IPS DF 4.7 (cell line): ENCODE measurements around the gene CPD.
A peak's percentile ranks its signal among the peaks of the same experiment; 100 is the strongest.

Experiments used
- DNase-seq: peaks from one replicate; pipeline ENCODE4 v3.0.0-alpha.2; 2013; ENCODE audit warnings: low spot score; ENCODE audit errors: extremely low read depth

Gene CPD

DNA sequence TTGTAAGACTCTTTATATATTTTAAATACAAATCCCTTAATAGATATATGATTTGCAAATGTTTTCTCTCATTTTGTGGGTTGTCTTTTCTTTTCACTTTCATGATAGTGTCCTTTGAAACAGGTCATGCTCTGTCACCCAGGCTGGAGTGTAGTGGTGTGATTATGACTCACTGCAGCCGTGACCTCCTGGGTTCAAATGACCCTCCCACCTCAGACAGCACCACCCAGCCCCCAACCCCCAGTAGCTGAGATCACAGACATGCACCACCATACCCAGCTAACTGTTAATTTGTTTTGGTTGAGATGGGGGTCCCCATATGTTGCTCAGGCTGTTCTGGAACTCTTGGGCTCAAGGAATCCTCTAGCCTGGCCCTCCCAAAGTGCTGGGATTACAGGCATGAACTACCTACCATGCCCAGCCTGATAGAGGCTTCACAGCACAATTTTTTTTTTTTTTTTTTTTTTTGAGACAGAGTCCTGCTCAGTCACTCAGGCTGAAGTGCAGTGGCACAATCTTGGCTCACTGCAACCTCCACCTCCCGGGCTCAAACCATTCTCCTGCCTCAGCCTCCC lies 26.4 kb upstream of the CPD start:
- DNase-seq, result no peak

DNA sequence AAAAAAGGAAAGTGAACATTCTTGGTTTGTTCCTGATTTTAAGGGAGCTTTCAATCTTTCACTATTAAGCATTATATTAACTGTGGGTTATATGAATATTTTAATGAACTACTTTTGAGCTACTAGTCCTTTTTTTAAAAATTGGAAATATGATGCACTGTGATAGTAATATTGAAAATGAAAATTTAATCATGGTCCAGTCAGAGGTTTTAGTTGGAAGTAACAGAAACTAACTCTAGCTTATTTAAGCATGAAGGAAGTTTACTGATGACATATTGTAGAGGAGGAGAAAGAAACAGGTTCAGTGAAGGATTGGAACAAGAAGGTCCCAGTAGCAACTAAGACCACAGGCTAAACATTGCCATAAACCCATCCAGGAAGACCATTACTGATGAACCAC lies 24.0 kb upstream of the CPD start:
- no peak for DNase-seq

DNA sequence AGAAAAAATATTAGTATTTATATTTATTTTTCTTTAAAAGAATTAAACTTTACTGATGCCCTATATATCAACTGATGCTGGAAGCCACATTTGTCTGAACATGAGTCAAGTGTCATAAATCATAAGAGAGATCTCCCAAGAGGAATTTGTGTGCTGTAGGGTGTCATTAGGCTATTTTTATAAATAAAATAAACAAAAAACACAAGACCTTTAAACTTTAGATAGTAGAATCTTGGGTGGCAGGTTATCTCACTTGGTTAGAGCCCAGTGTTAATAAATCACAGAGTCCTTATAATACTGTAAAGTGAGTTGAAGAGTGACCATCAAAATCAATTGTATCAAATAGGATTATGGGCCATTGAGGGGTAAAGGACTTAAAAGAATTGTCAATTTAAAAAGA lies 21.3 kb upstream of the CPD start:
- DNase-seq, result no peak

DNA sequence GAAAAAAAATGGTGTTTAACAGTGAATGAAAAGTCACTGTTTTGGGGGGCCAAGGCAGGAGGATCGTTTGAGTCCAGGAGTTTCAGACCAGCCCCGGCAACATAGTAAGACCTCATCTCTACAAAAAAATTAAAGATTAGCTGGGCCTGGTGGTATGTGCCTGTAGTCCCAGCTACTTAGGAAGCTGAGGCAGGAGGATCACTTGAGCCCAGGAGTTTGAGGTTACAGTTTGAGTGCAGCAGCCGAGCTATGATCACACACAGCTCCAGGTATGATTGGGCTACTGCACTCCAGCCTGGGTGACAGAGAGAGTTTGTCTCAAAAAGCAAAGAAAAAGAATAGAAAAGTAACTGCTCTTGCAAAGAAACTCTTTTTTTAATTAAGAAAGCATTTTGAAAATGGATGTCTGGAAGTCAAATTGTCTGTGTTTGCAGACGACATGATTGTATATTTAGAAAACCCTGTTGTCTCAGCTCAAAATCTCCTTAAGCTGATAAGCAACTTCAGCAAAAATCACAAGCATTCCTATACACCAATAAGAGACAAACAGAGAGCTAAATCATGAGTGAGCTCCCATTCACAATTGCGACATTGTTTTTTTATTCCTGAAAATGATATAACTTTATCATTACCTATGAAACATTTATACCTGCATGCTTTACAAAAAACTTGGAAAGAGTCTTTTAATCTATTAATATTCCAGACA lies 20.5 kb upstream of the CPD start:
- DNase-seq, result no peak

DNA sequence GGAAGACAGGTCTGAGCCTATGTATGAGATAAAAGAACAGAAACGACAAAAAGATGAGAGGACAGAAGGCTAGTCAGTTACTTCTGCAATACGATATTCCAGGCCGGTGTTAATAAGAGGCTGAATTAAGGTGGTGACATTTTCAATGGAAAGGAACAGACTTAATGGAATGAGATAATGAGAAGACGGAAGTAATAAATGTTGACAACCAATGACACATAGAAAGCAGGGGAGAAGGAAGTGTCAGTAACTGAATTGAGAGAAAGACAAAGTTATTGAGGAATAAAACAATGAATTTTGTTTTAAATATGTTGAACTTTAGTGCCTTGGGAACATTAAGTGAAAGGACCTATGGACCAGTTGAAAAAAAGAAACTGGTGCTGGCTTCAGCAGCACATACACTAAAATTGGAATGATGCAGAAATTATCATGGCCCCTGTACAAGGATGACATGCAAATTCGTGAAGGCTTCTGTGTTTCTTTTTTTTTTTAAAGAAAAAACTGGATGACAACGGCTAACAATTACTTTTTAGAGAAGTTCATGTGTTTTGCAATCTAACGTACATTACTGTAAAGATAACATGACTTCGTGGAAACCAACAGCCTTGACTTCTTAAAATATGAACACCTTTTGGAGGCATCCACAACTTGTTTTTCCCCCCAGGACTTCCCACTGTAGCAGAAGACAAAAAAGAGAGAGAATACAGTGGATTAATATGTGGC lies 18.5 kb upstream of the CPD start:
- DNase-seq, result no peak

DNA sequence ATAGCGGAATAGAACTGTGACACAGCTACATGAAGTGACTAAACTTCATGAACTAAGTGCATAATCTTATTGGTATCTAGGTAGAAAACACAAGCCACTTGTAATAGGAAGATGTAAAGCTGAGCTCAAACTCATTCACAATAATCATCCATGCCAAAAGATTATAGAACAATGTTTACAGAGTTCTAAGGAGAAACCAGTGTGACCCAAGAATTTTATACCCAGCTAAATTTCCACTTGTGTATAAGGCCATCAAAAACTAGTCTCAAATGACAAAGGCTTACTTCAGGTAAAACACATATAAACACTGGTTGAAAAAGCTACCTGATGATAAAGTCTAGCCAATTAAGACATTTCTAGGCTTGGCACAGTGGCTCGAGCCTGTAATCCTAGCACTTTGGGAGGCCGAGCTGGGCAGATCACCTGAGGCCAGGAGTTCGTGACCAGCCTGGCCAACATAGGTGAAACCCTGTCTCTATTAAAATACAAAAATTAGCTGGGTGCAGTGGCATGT lies 16.9 kb upstream of the CPD start:
- no peak for DNase-seq

DNA sequence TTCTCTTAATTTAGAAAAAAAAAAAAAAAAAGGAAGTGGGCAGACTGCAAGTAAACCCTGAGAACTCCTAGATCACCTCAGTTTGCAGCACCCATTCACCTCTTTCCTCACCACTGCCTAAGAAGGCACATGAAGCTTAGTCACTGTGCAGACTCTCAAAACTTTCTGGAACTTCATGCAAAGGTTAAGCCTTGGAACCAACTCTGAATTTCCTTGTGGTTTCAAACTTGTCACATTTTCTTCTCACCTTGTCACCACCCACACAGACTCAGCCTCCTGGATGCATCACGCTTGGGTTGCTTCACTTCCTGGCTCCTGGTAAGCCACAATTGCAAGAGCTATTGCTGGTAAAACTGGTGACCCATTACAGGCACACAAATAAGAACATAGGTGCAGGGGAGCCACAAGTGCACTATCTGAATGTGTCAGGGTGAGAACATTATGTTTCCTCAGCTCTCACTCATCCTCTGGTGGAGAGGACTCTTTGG lies 15.0 kb upstream of the CPD start:
- no peak for DNase-seq

DNA sequence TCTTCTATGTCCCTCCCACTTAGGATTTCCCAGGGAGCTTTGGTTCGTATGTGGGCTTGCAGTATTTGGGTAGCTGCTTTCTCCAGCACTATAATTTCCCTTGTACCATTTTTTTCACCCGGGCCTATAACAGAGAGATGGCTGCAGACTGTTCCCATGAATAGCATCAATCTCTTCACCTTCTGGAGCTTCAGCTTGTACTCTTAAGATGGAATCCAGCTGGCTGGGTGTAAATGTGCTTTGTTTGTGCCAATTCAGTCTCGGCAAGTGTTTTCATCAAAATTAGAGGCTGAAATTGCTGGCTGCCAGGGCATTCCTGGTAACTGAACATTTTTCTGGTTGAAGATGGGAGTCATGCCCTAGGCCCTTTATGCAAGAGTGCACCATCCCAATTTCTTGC lies 12.2 kb upstream of the CPD start:
- DNase-seq, result no peak

DNA sequence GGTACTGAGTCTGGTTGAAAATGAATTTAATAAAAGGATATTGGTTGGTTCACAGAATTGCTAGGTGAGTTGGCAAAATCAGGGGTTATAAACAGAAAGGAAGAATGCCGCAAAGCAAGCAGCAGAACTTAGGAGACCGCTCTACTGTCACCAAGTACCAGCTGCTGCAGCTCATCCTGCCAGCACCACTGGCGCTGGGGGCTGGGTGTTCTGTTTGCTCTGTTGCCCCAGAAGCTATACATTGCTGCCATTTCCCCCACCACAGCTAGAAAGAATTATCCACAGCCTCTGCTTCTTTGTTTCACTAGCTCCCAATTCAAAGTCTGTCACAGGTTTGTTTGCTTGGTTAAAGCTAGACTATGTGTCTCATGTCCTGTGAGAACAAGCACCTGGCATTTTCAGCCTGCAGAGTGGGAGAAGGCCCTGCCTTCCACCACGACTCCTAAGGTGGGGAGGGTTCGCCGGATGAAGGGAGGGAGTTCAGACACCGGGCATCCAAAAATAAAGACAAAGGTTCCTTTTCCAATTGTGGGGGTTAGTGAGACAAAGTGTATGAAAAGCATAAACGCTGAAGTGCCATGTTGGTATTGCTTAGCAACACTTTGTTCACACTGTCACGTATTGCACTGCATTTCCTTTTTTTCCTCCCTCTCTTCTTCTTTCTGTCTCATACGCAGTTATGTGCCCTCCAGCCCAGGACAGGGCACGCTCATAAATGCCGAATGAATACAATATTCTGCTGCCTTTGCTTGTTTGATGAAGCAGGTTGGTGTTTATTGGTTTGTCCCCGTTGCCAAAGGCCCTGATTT lies 9.6 kb upstream of the CPD start:
- no peak for DNase-seq

DNA sequence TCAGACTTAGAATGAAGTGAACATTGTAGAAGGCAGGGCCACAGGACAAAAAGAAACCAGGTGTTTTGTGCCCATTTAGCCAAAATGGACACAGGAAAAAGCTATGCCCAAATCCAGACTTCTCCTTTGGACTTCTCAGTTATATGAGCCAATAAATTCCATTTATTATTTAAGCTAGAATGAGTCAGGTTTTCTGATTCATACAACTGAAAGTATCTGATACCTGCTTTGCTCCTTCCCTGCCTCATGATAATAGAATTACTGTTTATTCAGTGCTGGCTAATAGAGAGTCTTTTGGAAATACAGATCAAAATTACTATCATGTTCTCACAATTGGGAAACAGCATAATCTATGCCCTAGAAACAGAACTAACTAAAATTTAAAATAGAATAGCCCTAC lies 8.7 kb upstream of the CPD start:
- no peak for DNase-seq

DNA sequence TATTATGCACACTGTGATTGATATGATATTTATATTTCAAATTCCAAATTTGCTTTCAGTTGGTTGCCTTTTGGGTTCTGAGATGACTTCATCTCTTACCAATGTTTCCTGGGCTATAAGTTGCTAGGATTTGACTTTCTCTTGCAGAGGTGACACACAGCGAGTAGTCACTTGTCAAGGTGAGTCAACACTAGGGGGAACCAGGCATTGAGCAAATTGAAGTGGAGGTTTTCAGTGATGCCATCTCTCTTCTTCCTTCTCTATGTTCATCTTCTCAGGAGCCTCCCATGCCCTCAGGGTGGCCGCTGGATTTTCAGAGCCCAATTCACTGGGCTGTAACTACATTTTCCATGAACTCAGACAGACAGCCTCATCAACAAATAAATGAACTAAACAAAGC lies 6.0 kb upstream of the CPD start:
- no peak for DNase-seq

DNA sequence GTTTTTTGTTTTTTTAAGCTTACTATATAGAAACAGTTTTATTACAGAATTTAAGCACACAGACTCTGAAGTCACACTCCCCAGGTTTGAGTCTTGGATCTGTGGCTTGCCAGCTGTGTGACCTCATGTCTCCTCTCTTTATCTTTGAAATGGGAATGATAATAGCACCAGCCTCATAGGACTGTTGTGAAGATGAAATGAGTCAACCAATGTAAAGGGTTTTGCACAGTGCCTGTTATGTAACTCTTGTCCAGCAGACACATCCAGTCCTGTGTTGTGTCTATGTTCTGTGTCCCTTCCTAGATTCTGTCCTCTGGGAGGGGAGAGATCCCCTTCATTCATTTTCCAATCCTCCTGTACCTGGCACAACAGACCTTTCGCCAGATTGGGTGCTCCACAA lies 3.1 kb upstream of the CPD start:
- DNase-seq, result no peak

DNA sequence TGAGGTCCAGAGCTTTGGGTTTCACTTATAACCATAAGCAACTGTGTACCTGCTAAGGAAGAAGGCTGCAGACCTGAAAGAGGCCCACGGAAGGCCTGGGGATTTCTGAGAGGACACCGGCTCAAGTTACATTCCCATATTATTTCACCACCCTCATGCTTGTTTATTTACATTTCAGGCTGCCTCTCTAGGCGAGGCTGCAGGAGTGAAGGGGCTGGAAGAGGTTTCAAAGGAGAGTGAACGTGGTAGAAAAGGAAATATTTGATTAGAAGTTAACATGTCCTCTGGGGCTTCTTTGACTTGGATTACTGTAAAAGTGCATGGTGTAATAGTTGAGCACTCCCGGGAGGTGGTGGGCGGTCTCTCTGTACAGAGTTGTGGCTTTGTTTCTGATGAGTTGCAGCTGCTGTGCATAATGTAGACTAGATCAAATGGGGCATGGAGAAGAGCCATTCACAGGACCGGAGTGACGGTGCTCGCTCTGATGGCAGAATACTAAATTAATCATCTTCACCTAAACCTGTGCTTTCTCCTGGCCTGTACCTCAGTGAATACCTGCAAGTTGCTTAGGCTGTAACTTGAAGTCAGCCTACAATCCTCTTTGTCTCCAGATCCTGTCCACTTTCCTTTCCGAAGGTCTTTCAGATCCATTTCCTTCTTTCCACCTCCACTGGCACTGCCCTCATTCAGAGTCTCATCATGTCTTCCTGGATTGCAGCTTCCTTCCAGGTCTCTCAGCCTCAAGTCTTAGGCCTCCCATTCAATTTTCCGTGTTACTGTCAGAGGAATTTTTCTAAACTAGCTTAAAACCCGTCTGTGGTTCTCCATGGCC lies 1.9 kb upstream of the CPD start:
- no peak for DNase-seq

DNA sequence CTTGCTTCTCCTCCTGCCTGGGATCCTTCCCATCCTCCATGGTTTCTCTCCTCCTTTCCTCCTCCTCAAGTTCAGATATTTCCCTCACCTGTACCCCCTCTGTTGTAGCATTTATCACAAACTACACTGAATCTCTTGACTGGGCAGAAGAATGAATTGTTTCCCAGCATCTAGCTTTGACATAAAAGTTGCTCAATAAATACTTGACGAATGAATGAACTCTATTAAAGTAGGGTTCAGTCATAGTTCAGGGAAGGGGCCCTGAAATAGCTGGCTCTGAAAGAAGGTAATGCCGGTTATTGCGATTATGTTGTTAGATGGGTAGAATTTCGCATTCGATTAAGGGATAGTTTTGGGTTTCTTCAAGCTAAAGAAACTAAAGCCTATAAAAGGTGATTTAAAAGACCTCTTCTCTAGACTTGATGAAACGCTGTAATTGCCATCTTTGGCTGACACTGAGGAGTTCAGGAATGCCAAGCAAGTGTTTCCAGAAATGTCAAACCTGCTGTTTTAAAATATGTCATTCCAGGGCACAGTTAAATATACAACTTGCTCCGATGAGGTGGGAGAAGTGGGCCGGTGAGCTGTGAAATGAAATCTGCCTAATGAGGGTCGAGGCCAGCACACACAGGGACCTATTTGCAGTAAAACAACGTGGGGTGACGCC lies 1.0 kb upstream of the CPD start:
- no peak for DNase-seq

DNA sequence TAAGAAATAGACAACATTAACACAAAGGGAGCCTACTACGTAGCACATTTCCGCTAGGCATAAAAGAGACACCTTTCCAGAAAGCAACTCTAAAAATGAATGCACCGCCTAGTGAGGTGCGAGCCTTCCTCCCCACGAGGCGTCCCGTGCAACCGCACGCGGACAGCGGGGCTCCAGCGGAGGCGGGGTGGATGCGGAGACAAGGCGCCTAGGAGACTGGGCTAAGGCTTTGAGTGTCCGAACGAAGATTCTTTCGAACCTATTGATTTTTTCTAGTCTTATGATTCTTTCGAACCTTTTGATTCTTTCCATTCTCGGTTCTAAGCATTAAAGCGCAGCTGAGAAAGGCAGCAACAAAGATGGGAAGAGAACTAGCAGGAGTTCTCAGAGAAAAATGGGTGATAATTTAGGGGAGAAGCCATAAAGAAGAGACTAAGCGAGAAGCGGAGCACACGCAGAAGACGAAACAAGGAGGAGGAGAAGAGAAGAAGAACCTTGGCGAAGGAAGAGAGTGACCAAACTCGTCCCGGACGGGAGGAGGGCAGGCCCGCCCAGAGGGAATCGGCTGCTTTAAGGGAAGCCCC lies 394 bp upstream of the CPD start:
- peak; percentile 74 for DNase-seq

DNA sequence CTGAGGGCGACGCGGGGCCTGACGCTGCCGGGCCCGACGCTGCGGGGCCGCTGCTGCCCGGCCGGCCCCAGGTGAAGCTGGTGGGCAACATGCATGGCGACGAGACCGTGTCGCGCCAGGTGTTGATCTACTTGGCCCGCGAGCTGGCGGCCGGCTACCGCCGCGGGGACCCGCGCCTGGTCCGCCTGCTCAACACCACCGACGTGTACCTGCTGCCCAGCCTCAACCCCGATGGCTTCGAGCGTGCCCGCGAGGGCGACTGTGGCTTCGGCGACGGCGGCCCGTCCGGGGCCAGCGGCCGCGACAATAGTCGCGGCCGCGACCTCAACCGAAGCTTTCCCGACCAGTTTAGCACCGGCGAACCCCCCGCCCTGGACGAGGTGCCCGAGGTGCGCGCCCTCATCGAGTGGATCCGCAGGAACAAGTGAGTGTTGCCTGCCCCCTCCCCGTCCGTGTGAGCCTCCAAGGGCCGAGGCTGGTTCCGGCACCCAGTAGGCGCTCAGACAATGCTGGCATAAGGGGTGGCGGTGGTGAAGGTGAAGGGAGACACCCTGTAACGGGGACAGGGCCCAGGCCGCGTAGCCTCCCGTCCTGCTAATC lies 676 bp downstream of the CPD start:
- DNase-seq, result no peak

DNA sequence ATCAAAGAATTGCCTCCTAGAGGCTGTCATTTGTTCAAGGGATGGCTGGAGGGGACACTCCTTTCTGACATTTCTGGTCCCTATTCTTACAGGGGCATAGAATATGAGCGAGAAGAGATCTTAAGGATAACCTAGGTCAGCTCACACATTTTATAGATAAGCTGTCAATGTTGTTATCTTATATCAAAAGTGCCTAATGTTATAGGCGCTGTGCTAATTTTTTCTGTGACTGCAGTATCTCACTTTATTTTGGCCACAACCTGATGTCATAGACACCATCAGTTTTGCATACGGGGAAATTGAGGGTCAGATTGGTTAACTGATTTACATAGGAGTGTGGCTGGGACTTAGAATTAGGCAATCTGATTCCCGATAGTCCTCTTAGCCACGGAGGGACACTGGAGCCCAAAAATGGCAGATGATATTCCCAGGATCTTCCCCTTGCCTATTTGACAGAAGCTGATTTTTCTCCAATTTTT lies 1.2 kb downstream of the CPD start:
- DNase-seq, result no peak

DNA sequence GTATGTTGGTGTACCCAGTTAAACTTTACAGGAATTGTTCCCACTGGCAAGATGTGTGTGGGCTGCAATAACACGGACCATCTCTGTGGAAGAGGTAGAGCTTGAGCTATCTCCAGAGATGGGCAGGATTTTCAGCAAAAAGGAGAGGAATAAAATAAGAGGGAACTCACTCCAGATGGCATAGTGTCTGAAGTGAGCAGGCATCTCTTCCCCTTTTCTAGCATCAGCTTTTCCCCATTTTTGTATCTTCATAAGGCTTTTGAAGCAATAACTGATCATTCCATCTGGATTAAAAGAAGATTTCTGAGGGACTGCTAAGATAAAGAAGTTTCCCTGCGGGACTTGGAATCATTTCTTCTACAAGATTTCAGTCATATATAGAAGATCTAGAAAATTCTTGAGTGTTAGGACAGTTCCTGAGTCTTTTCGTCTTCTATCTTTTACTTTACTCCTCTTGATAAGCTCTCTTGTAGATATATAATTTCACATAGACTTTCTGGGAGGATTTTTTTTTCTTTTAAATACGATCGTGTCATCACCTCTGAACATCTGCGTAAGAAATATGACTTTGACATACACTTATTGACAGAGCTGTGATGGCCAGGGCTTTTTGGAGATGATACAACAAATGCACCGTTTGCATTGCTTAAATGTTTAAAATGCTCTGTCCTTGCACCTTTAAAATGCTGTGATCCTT lies 2.1 kb downstream of the CPD start:
- no peak for DNase-seq

DNA sequence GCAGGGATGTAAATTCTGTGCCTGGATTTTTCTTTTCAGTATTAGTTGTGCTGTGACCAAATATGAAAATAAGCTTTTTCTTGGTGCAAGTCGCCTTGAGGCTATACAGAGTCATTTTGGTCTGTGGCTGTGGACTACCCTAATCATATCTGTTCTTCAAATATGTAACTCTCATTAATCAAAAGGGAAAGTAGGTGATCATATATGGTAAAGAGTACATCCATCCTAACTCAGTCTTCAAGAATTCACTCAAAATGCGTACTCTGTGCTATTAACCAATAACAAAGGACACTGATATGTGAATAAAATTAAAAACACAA lies 2.6 kb downstream of the CPD start:
- no peak for DNase-seq
